ENCODE measurements around the gene SLITRK6.

The SLITRK6 gene

GRCh38 chr13:85799097-85799582 lies at the start of gene SLITRK6:
Gene SLITRK6 (minus strand): TSS chr13:85799419. CDS start chr13:85796508, 2,911 bp downstream.
- no peak within 1 kb of the TSS for H3K4me3 ChIP-seq

GRCh38 chr13:85847012-85847411 lies 47.8 kb upstream of the SLITRK6 start:
- TF ChIP-seq Cebpa-rat (IDR thresholded peaks at IDR 0.05): no peak
- no peak overlapping the region for H3K27ac ChIP-seq
- no peaks in the 10 kb centered on the region for H3K4me1 ChIP-seq
- no peak overlapping the region for H3K9ac ChIP-seq
- H3K27me3 ChIP-seq: no peaks in the 10 kb centered on the region
- no peak overlapping the region for H3K4me2 ChIP-seq
- no peaks in the 10 kb centered on the region for H3K36me3 ChIP-seq
- peaks cover 20 to 28% (median 23%) of the 10 kb centered on the region in 11 experiments for H3K9me3 ChIP-seq (replicated peaks in 1 of 11)
- no peaks in the 10 kb centered on the region for H4K20me1 ChIP-seq
- H3K4me3 ChIP-seq: no peak overlapping the region

More at GRCh38 chr13:85799097-85799582, at the start of gene SLITRK6:
- Histone ChIP-seq H3K4me1 (peaks cover 0 to 3% (median 0%) of the 10 kb centered on the region in 10 experiments; a peak in 2 of 20 replicates), H3K9me3 (replicated peaks in 1 of 11) (no peaks in the 10 kb centered on the region), H3K27ac (no peak within 1 kb of the TSS), H3K36me3 (no peaks in the 10 kb centered on the region), H3K27me3 (no peaks in the 10 kb centered on the region), H3K4me2 (no peak within 1 kb of the TSS), H3K9ac (no peak within 1 kb of the TSS), H4K20me1 (no peaks in the 10 kb centered on the region)
- TF ChIP-seq Cebpa-rat (IDR thresholded peaks at IDR 0.05): no peak

- Histone ChIP-seq H3K27ac (no peak overlapping the region), H3K9me3 (replicated peaks in 1 of 11) (no peaks in the 10 kb centered on the region)
Measured at GRCh38 chr13:85841427-85841826, 42.2 kb upstream of the SLITRK6 start.

GRCh38 chr13:85833921-85834320 lies 34.7 kb upstream of the SLITRK6 start:
- no peaks in the 10 kb centered on the region for H3K9me3 ChIP-seq (replicated peaks in 1 of 11)
- no peaks in the 10 kb centered on the region for H3K4me1 ChIP-seq
- no peak overlapping the region for H3K4me2 ChIP-seq
- no peak overlapping the region for H3K4me3 ChIP-seq
- no peak overlapping the region for H3K27ac ChIP-seq
- H3K27me3 ChIP-seq: no peaks in the 10 kb centered on the region
- no peaks in the 10 kb centered on the region for H3K36me3 ChIP-seq
- no peak for TF ChIP-seq Cebpa-rat (IDR thresholded peaks at IDR 0.05)
- no peak overlapping the region for H3K9ac ChIP-seq
- H4K20me1 ChIP-seq: no peaks in the 10 kb centered on the region

More at GRCh38 chr13:85841427-85841826, 42.2 kb upstream of the SLITRK6 start:
- Histone ChIP-seq H3K36me3 (no peaks in the 10 kb centered on the region), H3K27me3 (no peaks in the 10 kb centered on the region), H3K4me2 (no peak overlapping the region), H3K4me3 (no peak overlapping the region), H3K4me1 (no peaks in the 10 kb centered on the region), H3K9ac (no peak overlapping the region), H4K20me1 (no peaks in the 10 kb centered on the region)
- TF ChIP-seq Cebpa-rat (IDR thresholded peaks at IDR 0.05): no peak

- no peak for TF ChIP-seq Cebpa-rat (IDR thresholded peaks at IDR 0.05)
- H3K27ac ChIP-seq: no peak overlapping the region
- H3K9ac ChIP-seq: no peak overlapping the region
- no peak overlapping the region for H3K4me2 ChIP-seq
- no peak overlapping the region for H3K4me3 ChIP-seq
- no peaks in the 10 kb centered on the region for H3K36me3 ChIP-seq
- H3K9me3 ChIP-seq (replicated peaks in 1 of 11): no peaks in the 10 kb centered on the region
- no peaks in the 10 kb centered on the region for H3K27me3 ChIP-seq
- no peaks in the 10 kb centered on the region for H4K20me1 ChIP-seq
- H3K4me1 ChIP-seq: no peaks in the 10 kb centered on the region
Measured at GRCh38 chr13:85828094-85828684, 29.0 kb upstream of the SLITRK6 start.

GRCh38 chr13:85825454-85825853 lies 26.2 kb upstream of the SLITRK6 start:
- Histone ChIP-seq H3K9me3 (replicated peaks in 1 of 11) (no peaks in the 10 kb centered on the region), H3K4me3 (no peak overlapping the region), H3K4me2 (no peak overlapping the region), H4K20me1 (no peaks in the 10 kb centered on the region), H3K27ac (no peak overlapping the region), H3K4me1 (no peaks in the 10 kb centered on the region), H3K9ac (no peak overlapping the region), H3K27me3 (no peaks in the 10 kb centered on the region), H3K36me3 (no peaks in the 10 kb centered on the region)
- TF ChIP-seq Cebpa-rat (IDR thresholded peaks at IDR 0.05): no peak

- TF ChIP-seq Cebpa-rat (IDR thresholded peaks at IDR 0.05): no peak
- Histone ChIP-seq H3K9ac (no peak overlapping the region), H3K36me3 (no peaks in the 10 kb centered on the region), H3K4me3 (no peak overlapping the region), H3K27me3 (no peaks in the 10 kb centered on the region), H3K9me3 (replicated peaks in 1 of 11) (no peaks in the 10 kb centered on the region), H3K4me1 (no peaks in the 10 kb centered on the region), H3K4me2 (no peak overlapping the region), H3K27ac (no peak overlapping the region), H4K20me1 (no peaks in the 10 kb centered on the region)
Measured at GRCh38 chr13:85823832-85824231, 24.6 kb upstream of the SLITRK6 start.

GRCh38 chr13:85819513-85819912 lies 20.3 kb upstream of the SLITRK6 start:
- Histone ChIP-seq H3K36me3 (no peaks in the 10 kb centered on the region), H3K27me3 (no peaks in the 10 kb centered on the region), H3K9me3 (replicated peaks in 1 of 11) (no peaks in the 10 kb centered on the region; a peak in 2 of 22 replicates), H4K20me1 (no peaks in the 10 kb centered on the region), H3K9ac (no peak overlapping the region), H3K4me1 (no peaks in the 10 kb centered on the region), H3K4me3 (no peak overlapping the region), H3K4me2 (no peak overlapping the region), H3K27ac (no peak overlapping the region)
- TF ChIP-seq Cebpa-rat (IDR thresholded peaks at IDR 0.05): no peak

GRCh38 chr13:85816413-85816812 lies 17.2 kb upstream of the SLITRK6 start:
- Histone ChIP-seq H3K27me3 (no peaks in the 10 kb centered on the region), H3K9me3 (replicated peaks in 1 of 11) (peaks cover 0 to 7% (median 0%) of the 10 kb centered on the region in 11 experiments; a peak in 4 of 22 replicates), H3K27ac (no peak overlapping the region), H3K4me1 (no peaks in the 10 kb centered on the region), H4K20me1 (no peaks in the 10 kb centered on the region), H3K4me3 (no peak overlapping the region), H3K9ac (no peak overlapping the region), H3K36me3 (no peaks in the 10 kb centered on the region), H3K4me2 (no peak overlapping the region)
- no peak for TF ChIP-seq Cebpa-rat (IDR thresholded peaks at IDR 0.05)

- no peaks in the 10 kb centered on the region for H3K4me1 ChIP-seq
- H4K20me1 ChIP-seq: no peaks in the 10 kb centered on the region
- no peaks in the 10 kb centered on the region for H3K36me3 ChIP-seq
- no peak overlapping the region for H3K4me2 ChIP-seq
- H3K4me3 ChIP-seq: no peak overlapping the region
- no peak for TF ChIP-seq Cebpa-rat (IDR thresholded peaks at IDR 0.05)
- H3K27me3 ChIP-seq: no peaks in the 10 kb centered on the region
- no peak overlapping the region for H3K9ac ChIP-seq
- H3K9me3 ChIP-seq (replicated peaks in 1 of 11): peaks cover 0 to 7% (median 0%) of the 10 kb centered on the region in 11 experiments; a peak in 4 of 22 replicates
- H3K27ac ChIP-seq: no peak overlapping the region
Measured at GRCh38 chr13:85812282-85812681, 13.1 kb upstream of the SLITRK6 start.
